HUDEP-2 (cell line): ENCODE measurements around the gene TIGIT.
A peak's percentile ranks its signal among the peaks of the same experiment; 100 is the strongest.

ENCODE experiments used
- DNase-seq, 76 experiments: peaks; one replicate each; lab custom pipeline; 2025; ENCODE audit not compliant: unreplicated experiment in 76 of 76; lab: John Stamatoyannopoulos, UW

The TIGIT gene

GRCh38 chr3:114308830-114309229 lies 15.0 kb downstream of the TIGIT start:
- no peak for DNase-seq

GRCh38 chr3:114310695-114311094 lies 16.9 kb downstream of the TIGIT start:
- DNase-seq: no peak

GRCh38 chr3:114313426-114313825 lies 19.6 kb downstream of the TIGIT start:
- DNase-seq: no peak

- no peak for DNase-seq
Measured at GRCh38 chr3:114314282-114314681, 20.5 kb downstream of the TIGIT start.

- no peak for DNase-seq
Measured at GRCh38 chr3:114318295-114318694, 24.5 kb downstream of the TIGIT start.

- no peak for DNase-seq
Measured at GRCh38 chr3:114319453-114319852, 25.6 kb downstream of the TIGIT start.

- DNase-seq: no peak
Measured at GRCh38 chr3:114320246-114320645, 26.4 kb downstream of the TIGIT start.

- DNase-seq: no peak
Measured at GRCh38 chr3:114323546-114324254, 29.9 kb downstream of the TIGIT start.

GRCh38 chr3:114327665-114328064 lies 33.8 kb downstream of the TIGIT start:
- DNase-seq: peak in 1 of 76 experiments; percentile 2

GRCh38 chr3:114328345-114328744 lies 34.5 kb downstream of the TIGIT start:
- no peak for DNase-seq

GRCh38 chr3:114329823-114330222 lies 36.0 kb downstream of the TIGIT start:
- no peak for DNase-seq

GRCh38 chr3:114331007-114331406 lies 37.2 kb downstream of the TIGIT start:
- DNase-seq: no peak

GRCh38 chr3:114331710-114332109 lies 37.9 kb downstream of the TIGIT start:
- DNase-seq: no peak

- no peak for DNase-seq
Measured at GRCh38 chr3:114332342-114333179, 38.7 kb downstream of the TIGIT start.

GRCh38 chr3:114333180-114333922 lies 39.5 kb downstream of the TIGIT start:
- DNase-seq: no peak

GRCh38 chr3:114333923-114334240 lies 40.1 kb downstream of the TIGIT start:
- DNase-seq: no peak

GRCh38 chr3:114336122-114336697 lies 42.4 kb downstream of the TIGIT start:
- DNase-seq: no peak

- DNase-seq: no peak
Measured at GRCh38 chr3:114336857-114337256, 43.0 kb downstream of the TIGIT start.

GRCh38 chr3:114338651-114339357 lies 45.0 kb downstream of the TIGIT start:
- no peak for DNase-seq

GRCh38 chr3:114344492-114344891 lies 50.7 kb downstream of the TIGIT start:
- no peak for DNase-seq

GRCh38 chr3:114350271-114350670 lies 56.4 kb downstream of the TIGIT start:
- DNase-seq: no peak
